GM19193 (cell line): ENCODE data around the gene DNAJC22.

Experiments
- POLR2A ChIP-seq: IDR thresholded peaks from 4 replicates; pipeline ENCODE4 v1.6.1; 2011; ENCODE audit not compliant: insufficient read depth, insufficient read length; ENCODE audit errors: extremely low read depth

Gene DNAJC22

GRCh38 chr12:49340971-49341776, 5.5 kb upstream of the DNAJC22 start:
- no peak for TF ChIP-seq POLR2A

- no peak for TF ChIP-seq POLR2A
Observed at GRCh38 chr12:49341777-49342065, 5.0 kb upstream of the DNAJC22 start.

GRCh38 chr12:49342066-49342913, 4.4 kb upstream of the DNAJC22 start:
- no peak for TF ChIP-seq POLR2A

- TF ChIP-seq POLR2A: no peak
Observed at GRCh38 chr12:49342914-49343731, 3.6 kb upstream of the DNAJC22 start.

GRCh38 chr12:49344486-49345050, 2.1 kb upstream of the DNAJC22 start:
- no peak for TF ChIP-seq POLR2A

- no peak for TF ChIP-seq POLR2A
Observed at GRCh38 chr12:49345051-49345824, 1.4 kb upstream of the DNAJC22 start.

- TF ChIP-seq POLR2A: no peak
Observed at GRCh38 chr12:49345825-49346658, 646 bp upstream of the DNAJC22 start.

- no peak for TF ChIP-seq POLR2A
Observed at GRCh38 chr12:49347311-49348193, 864 bp downstream of the DNAJC22 start.

- TF ChIP-seq POLR2A: no peak
Observed at GRCh38 chr12:49348781-49349180, 2.1 kb downstream of the DNAJC22 start.

- no peak for TF ChIP-seq POLR2A
Observed at GRCh38 chr12:49349266-49349665, 2.6 kb downstream of the DNAJC22 start.

GRCh38 chr12:49352351-49352750, 5.7 kb downstream of the DNAJC22 start:
- no peak for TF ChIP-seq POLR2A

GRCh38 chr12:49355913-49356312, 9.2 kb downstream of the DNAJC22 start:
- TF ChIP-seq POLR2A: no peak

GRCh38 chr12:49357103-49357678, 10.5 kb downstream of the DNAJC22 start:
- TF ChIP-seq POLR2A: no peak
